ENCODE measurements around the gene NUP62. TPM values are rescaled to one million over a fixed set of nuclear protein-coding genes. Genes with fewer than 3 reads are reported as not detected.

Gene NUP62
- total and polyA plus RNA-seq, 2 of the 8 experiments (the other 6 are each of a cell fraction or from before 2014, with no cell fraction given): 50.0 to 107 TPM

DNA sequence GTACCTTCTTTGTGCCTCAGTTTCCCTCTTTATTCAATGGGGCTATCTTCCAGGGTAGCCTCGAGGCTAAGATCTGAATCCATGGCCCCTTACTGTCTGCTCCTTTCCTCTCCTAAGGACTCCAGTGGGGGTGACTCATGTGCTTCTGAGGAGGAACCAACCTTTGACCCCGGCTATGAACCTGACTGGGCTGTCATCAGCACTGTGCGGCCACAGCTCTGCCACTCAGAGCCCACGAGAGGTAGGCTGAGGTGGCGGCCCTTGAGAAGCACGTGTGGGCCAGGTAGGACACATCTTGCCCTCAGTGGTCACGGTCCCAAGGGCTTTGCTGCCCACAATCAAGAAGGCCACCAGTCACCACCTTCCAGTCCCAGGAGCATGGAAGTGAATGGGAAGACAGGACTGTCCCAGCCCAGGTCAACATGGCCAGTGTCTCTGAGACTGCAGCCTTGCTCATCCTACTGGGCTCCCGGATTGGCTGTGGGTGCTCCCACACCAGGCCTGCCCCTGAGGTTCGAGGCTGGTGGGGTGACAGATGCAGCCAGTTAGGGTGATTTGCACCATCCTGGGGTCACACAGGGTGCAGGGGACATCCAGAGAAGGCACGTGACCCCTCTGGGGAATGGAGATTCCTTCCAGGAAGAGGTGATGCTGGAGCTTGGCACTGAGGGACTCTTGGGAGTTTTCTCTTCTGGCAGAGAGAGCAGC is 49.0 kb downstream of the NUP62 start (continued):
- no peak for TF ChIP-seq BCL11A (IDR thresholded peaks at IDR 0.05; ENCODE audit: low read depth in 2 of 2, low read length in 2 of 2)
- TF ChIP-seq EZH2 (IDR thresholded peaks at IDR 0.05; ENCODE audit: low read depth, low read length, severe bottlenecking): no peak
- no peak for TF ChIP-seq MAFK (IDR thresholded peaks at IDR 0.05; ENCODE audit: low read depth, low read length)
- TF ChIP-seq, protein P1, sequence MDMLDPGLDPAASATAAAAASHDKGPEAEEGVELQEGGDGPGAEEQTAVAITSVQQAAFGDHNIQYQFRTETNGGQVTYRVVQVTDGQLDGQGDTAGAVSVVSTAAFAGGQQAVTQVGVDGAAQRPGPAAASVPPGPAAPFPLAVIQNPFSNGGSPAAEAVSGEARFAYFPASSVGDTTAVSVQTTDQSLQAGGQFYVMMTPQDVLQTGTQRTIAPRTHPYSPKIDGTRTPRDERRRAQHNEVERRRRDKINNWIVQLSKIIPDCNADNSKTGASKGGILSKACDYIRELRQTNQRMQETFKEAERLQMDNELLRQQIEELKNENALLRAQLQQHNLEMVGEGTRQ (IDR thresholded peaks at IDR 0.05; ENCODE audit: low read length): no peak
- no peak for TF ChIP-seq JUN (IDR thresholded peaks at IDR 0.05; ENCODE audit: low read depth, low read length)
- TF ChIP-seq TCF12 (IDR thresholded peaks at IDR 0.05; ENCODE audit: low read depth, low read length): no peak
- TF ChIP-seq HDAC6 (IDR thresholded peaks at IDR 0.05; ENCODE audit: low read depth, low read length): no peak

All from H1 (cell line).